T-helper 2 cell (primary cell): ENCODE measurements around the gene MAN1B1.

ENCODE experiments used
- DNase-seq, 5 experiments: peaks; one replicate each; pipeline versions ENCODE4 v3.0.0 to v3.0.0-alpha.2; 2012 to 2022
- total RNA-seq, 2 donors: gene quantifications; one replicate each; lab custom pipeline; 2026; lab: John Stamatoyannopoulos, UW

Gene MAN1B1
- total RNA-seq = 87.2 to 95.1 reads per million in 2 donors

- peak; percentile 98 to 100 (median 100) for DNase-seq
Measured at GRCh38 chr9:137086531-137087408, at the start of gene MAN1B1. Gene MAN1B1 (plus strand): TSS chr9:137086985. CDS start chr9:137087000, 15 bp downstream.

- no peak for DNase-seq
Measured at GRCh38 chr9:137037035-137037434, 49.8 kb upstream of the MAN1B1 start.

- DNase-seq = no peak
Measured at GRCh38 chr9:137037483-137037882, 49.3 kb upstream of the MAN1B1 start.

GRCh38 chr9:137038916-137039315 is 47.9 kb upstream of the MAN1B1 start:
- no peak for DNase-seq

- no peak for DNase-seq
Measured at GRCh38 chr9:137039611-137040366, 47.0 kb upstream of the MAN1B1 start.

- DNase-seq = no peak
Measured at GRCh38 chr9:137040568-137040967, 46.2 kb upstream of the MAN1B1 start.

GRCh38 chr9:137041124-137041523 is 45.7 kb upstream of the MAN1B1 start:
- DNase-seq = no peak

GRCh38 chr9:137042751-137043727 is 43.7 kb upstream of the MAN1B1 start:
- DNase-seq = no peak

- DNase-seq = no peak
Measured at GRCh38 chr9:137044037-137044436, 42.7 kb upstream of the MAN1B1 start.

GRCh38 chr9:137044502-137045177 is 42.1 kb upstream of the MAN1B1 start:
- no peak for DNase-seq

GRCh38 chr9:137045294-137046087 is 41.3 kb upstream of the MAN1B1 start:
- no peak for DNase-seq

- peak; percentile 52 to 79 (median 73) for DNase-seq
Measured at GRCh38 chr9:137046088-137046787, 40.5 kb upstream of the MAN1B1 start, which contains the start of gene NPDC1. Gene NPDC1 (minus strand): TSS chr9:137046177. CDS start chr9:137045989, 188 bp downstream.

GRCh38 chr9:137048655-137049543 is 37.9 kb upstream of the MAN1B1 start:
- no peak for DNase-seq

GRCh38 chr9:137049544-137050449 is 37.0 kb upstream of the MAN1B1 start:
- DNase-seq = peak in 3 of 5 experiments; percentile 36 to 68 (median 52)

- DNase-seq = no peak
Measured at GRCh38 chr9:137050570-137050969, 36.2 kb upstream of the MAN1B1 start.

- no peak for DNase-seq
Measured at GRCh38 chr9:137051145-137051724, 35.5 kb upstream of the MAN1B1 start.

- DNase-seq = no peak
Measured at GRCh38 chr9:137052293-137052692, 34.5 kb upstream of the MAN1B1 start.
